Stomach (tissue), 4 donors: Measurements from ENCODE around the gene OLFML1.

ENCODE experiments used
- POLR2AphosphoS5 ChIP-seq, 3 donors: sonication (generic); formaldehyde crosslinking; IDR thresholded peaks; one replicate each; pipeline ENCODE4 v1.6.1; 2016; ENCODE audit warnings: antibody characterized with exemption in 3 of 3
- TF ChIP-seq, protein P1 (sequence below), 7 experiments: fragments of 450-650 bp in 4 of 7; fragments of 200-600 bp in 3 of 7; sonication (generic) in 3 of 7; IDR thresholded peaks; one replicate each; pipeline ENCODE4 v1.5.1; 2016 to 2019; ENCODE audit warnings: antibody characterized with exemption in 7 of 7, control low read depth in 2 of 7, mild to moderate bottlenecking in 1 of 7

DNA sequence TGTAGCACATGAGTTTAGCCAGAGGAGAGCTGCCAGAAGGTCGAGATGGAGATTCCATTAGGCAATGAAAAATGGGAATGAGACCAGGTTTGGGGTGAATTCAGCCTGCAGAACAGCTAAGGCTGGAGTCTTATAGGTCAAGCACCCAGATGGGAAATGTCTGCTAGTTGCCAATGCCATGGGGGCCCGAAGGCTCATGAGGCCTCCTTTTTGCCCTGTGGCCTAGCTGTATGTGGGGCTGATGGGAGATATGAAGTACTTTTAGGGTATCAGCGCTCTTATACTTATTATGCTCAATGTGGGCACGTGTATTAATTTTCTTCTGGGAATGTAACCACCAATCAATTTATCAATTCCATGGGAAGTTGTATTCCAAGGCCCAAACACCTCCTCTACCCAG lies 37.2 kb downstream of the OLFML1 start:
- TF ChIP-seq, protein P1, sequence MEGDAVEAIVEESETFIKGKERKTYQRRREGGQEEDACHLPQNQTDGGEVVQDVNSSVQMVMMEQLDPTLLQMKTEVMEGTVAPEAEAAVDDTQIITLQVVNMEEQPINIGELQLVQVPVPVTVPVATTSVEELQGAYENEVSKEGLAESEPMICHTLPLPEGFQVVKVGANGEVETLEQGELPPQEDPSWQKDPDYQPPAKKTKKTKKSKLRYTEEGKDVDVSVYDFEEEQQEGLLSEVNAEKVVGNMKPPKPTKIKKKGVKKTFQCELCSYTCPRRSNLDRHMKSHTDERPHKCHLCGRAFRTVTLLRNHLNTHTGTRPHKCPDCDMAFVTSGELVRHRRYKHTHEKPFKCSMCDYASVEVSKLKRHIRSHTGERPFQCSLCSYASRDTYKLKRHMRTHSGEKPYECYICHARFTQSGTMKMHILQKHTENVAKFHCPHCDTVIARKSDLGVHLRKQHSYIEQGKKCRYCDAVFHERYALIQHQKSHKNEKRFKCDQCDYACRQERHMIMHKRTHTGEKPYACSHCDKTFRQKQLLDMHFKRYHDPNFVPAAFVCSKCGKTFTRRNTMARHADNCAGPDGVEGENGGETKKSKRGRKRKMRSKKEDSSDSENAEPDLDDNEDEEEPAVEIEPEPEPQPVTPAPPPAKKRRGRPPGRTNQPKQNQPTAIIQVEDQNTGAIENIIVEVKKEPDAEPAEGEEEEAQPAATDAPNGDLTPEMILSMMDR (IDR thresholded peaks at IDR 0.05): no peak
- TF ChIP-seq POLR2AphosphoS5 (IDR thresholded peaks at IDR 0.05): no peak
